ENCODE measurements around the gene ATP5F1B. TPM values are rescaled to one million over a fixed set of nuclear protein-coding genes. Genes with fewer than 3 reads are reported as not detected.

The ATP5F1B gene
- total RNA-seq, 1 experiment from 2014 or later = 999 TPM

GRCh38 chr12:56616925-56617324 is 28.9 kb downstream of the ATP5F1B start:
- Histone ChIP-seq H3K36me3 (ENCODE audit: control insufficient read depth, insufficient read depth, low read length) (peaks cover 42% of the 10 kb centered on the region), H3K9me3 (ENCODE audit: control insufficient read depth, insufficient read depth, low read depth, low read length) (no peaks in the 10 kb centered on the region), H3K4me1 (ENCODE audit: control insufficient read depth, insufficient read depth, low read length) (no peaks in the 10 kb centered on the region), H3K4me3 (ENCODE audit: low read depth in 2 of 2, low read length in 2 of 2) (no peak overlapping the region), H3K27me3 (ENCODE audit: control insufficient read depth, insufficient read depth, low read length) (no peaks in the 10 kb centered on the region), H3K27ac (ENCODE audit: low read length) (no peak overlapping the region)
- in situ Hi-C loops (cut with HindIII; ENCODE audit: low pct_unique_long_range_greater_than_20kb, low sequenced_read_pairs) = no loop called here
- TF ChIP-seq REST (IDR thresholded peaks at IDR 0.05; ENCODE audit: insufficient read depth in 1 of 2, low read depth in 2 of 2, low read length in 1 of 2) (no peak), TCF7L2 (IDR thresholded peaks at IDR 0.05; ENCODE audit: low read depth, low read length) (no peak), SIN3A (IDR thresholded peaks at IDR 0.05; ENCODE audit: borderline replicate concordance, insufficient read depth, low read depth, low read length) (no peak), CTCF (IDR thresholded peaks at IDR 0.05) (no peak), POLR2AphosphoS5 (IDR thresholded peaks at IDR 0.05; ENCODE audit: low read depth, low read length) (no peak)
- intact Hi-C loops (cut with micrococcal nuclease; ENCODE audit: unreplicated experiment) = no loop called here
- POLR2A ChIA-PET = no interaction called here
- BruUV-seq (replicated peaks) = no TSS peak
- no peak for DNase-seq (ENCODE audit: low read depth, low spot score)
- no peak for ATAC-seq
- CTCF ChIA-PET = no interaction called here

- intact Hi-C loops (cut with micrococcal nuclease; ENCODE audit: unreplicated experiment) = no loop called here
- Histone ChIP-seq H3K27ac (ENCODE audit: low read length) (no peak overlapping the region), H3K27me3 (ENCODE audit: control insufficient read depth, insufficient read depth, low read length) (no peaks in the 10 kb centered on the region), H3K4me1 (ENCODE audit: control insufficient read depth, insufficient read depth, low read length) (no peaks in the 10 kb centered on the region), H3K4me3 (ENCODE audit: low read depth in 2 of 2, low read length in 2 of 2) (no peak overlapping the region), H3K9me3 (ENCODE audit: control insufficient read depth, insufficient read depth, low read depth, low read length) (no peaks in the 10 kb centered on the region), H3K36me3 (ENCODE audit: control insufficient read depth, insufficient read depth, low read length) (peaks cover 49% of the 10 kb centered on the region)
- ChIA-PET CTCF (no interaction called here), POLR2A (no interaction called here)
- no peak for DNase-seq (ENCODE audit: low read depth, low spot score)
- no peak for ATAC-seq
- TF ChIP-seq TCF7L2 (IDR thresholded peaks at IDR 0.05; ENCODE audit: low read depth, low read length) (no peak), POLR2AphosphoS5 (IDR thresholded peaks at IDR 0.05; ENCODE audit: low read depth, low read length) (no peak), REST (IDR thresholded peaks at IDR 0.05; ENCODE audit: insufficient read depth in 1 of 2, low read depth in 2 of 2, low read length in 1 of 2) (no peak), CTCF (IDR thresholded peaks at IDR 0.05) (no peak), SIN3A (IDR thresholded peaks at IDR 0.05; ENCODE audit: borderline replicate concordance, insufficient read depth, low read depth, low read length) (no peak)
- in situ Hi-C loops (cut with HindIII; ENCODE audit: low pct_unique_long_range_greater_than_20kb, low sequenced_read_pairs) = no loop called here
- no TSS peak for BruUV-seq (replicated peaks)
Observed at GRCh38 chr12:56616244-56616643, 29.5 kb downstream of the ATP5F1B start.
